GM19438 (cell line): Measurements from ENCODE around the gene CSF1.
"Not testable (repeated sequence)": the region's sequence is repeated elsewhere in the genome, so short reads cannot be mapped to it uniquely, and the experiment has no call there.

ENCODE experiments used
- ATAC-seq: cut with Tn5 transposase; IDR thresholded peaks from one replicate; pipeline ENCODE4 v1.9.1; 2021; ENCODE audit warnings: low read depth; ENCODE audit not compliant: unreplicated experiment

Gene CSF1

DNA sequence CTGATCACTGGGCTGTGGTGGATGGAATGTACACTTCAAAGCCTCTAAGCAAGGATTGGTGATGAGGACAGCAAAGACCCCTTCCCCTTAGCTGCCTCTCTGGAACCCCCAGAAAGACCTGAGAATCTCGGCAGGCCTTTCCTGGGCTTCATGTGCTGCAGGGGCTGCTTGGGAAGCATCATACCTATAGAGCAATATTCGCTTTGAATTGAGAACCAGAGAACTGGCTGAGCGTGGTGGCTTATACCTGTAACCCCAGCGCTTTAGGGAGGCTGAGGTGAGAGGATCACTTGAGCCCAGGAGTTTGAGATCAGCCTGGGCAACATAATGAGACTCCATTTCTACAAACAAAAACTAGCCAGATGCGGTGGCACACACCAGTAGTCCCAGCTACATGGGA is 22.0 kb downstream of the CSF1 start:
- ATAC-seq, result no peak

DNA sequence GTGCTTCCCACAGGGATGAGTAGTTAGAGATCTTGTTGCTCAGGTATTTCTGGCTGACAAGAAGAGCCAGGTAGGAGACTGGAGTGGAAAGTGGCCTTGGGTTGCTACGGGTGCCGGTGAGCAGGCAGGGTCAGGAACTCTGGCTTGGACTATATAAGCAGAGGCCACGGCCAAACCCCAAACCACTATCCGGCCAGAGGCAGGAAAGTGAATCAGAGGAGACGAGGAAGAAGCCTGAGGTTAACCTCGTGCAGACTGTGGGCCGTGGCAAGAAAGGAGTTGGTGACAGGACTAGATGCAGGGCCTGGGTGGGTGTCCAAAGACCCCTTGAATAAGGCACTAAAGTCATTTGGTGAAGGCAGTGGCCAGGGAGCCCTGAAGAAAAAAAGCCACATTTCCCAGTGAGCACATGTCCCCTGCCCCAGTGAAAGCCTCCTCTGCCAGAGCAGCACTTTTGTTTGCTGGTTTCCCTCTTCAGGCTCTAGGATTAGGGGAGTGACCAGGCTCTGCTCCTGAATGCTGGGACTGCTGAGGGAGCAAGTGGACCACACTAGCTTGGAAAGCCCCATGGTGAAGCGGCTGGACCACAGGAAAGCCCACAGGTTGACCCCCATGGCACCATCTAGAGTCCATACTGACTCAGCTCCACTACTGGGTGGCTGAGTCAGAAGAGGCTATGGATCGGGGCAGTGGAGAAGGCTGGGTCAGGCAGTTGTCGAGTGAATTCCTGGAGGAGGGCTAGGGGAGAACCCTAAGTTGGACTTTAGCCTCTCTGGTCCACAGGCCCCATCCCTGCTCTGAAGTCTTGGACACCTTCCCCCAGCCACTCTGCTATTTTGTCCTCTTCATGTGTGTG is 23.4 kb downstream of the CSF1 start:
- no peak for ATAC-seq

DNA sequence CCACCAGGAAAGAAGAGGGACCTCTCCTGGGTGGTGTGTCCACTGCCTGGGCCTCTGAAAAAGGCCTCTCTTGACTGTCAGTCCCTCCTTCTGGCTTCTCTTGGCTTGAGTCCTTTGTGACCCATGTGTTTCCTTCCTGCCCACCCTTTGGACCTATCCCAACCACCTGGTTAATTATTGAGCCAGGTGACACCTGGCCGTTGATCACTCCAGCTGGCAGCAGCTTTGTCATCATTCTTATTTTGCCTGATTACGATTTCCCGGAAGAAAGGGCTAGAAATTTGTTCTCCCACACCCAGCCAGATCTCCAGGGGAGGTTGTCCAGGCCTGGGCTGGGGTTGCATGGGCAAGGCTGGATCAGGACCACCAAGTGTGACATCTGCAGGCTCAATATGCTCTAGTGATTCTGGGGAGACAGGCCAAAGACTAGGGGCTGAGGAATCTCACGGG is 24.8 kb downstream of the CSF1 start:
- no peak for ATAC-seq

DNA sequence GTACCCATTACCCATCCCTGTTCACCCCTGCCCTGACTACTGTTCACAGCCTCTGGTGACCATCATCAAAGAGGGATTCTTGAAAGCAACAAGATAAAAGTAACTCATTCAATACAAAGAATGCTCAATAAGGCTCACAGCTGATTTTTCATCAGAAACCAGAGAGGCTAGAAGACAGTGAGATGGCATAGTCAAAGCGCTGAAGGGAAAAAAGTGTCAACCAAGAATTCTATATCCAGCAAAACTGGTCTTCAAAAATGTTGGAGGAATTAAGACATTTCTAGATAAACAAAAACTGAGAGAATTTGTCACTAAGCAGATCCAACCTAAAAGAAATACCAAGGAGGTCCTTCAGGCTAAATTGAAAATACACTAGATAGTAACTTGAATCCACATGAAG is 27.1 kb downstream of the CSF1 start:
- ATAC-seq, result no peak

DNA sequence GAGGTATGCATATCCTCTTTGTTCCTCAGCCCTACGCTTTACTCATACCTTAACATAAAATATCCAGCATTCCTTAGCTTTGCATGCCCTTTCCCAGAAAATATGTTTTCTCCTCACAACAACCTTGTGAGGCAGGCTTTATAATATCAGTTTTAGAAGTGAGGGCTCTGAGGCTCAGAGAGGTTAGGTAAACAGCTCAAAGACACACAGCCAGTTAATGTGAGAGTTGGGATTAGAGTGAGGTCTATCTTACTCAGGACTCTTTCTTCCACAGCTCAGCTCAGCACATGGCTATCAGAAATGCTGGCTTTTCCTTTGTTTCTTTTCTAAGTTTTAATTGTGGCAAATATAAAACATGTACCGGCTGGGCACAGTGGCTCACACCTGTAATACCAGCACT is 27.9 kb downstream of the CSF1 start:
- no peak for ATAC-seq

DNA sequence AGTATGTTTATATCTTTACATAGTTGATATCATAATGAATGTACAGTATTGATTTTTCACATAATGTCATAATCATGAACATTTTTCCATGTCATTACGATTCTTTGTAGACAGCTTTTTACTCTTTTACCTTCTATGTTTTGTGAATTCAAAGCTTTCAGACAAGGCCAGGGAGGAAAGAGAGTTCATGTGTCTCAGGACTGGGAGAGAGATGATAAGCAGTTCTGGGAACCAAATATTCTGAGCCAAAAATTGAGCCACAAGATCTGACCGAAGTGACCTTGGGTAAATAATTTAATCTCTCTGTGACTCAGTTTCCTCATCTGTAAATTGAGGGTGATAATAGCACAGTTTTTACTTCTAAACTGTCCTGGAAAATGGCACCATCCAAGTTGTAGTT is 31.8 kb downstream of the CSF1 start:
- ATAC-seq, result no peak

DNA sequence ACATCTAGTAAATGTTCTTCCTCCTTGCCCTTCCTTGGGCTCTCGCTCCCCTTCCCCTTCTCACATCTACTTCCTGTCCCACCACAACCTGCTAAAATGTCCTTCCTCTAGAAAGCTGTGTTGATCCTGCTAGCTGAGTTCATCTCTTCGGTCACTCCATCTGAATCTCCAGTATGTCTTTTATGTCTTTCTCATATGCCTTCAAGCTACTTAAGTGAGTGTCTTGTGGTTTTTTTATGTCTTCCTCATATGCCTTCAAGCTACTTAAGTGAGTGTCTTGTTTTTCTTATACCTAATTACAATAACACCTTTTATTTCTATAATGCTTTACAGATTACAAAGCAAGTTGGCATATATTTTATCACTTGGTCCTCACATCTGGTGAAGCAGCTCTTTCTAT is 33.9 kb downstream of the CSF1 start:
- ATAC-seq, result no peak

DNA sequence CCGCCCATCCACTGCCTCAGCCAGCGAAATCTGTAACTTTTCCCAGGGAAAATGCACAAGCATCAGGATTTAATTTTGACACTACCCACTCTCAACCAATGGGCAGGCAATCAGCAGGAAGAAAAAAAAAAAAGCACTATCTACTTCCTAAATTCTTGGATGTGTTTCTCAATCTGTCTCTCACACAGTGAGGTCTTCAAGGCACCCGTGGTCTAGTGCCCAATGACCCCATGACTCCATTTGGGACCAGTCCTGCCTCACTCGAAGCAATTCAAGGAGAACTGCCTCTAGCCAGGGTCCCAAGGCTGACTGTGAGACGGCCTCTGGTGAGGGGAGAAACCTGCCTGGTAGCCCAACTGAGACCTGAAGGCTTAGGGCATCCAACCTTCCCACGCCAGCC is 35.9 kb downstream of the CSF1 start:
- no peak for ATAC-seq

DNA sequence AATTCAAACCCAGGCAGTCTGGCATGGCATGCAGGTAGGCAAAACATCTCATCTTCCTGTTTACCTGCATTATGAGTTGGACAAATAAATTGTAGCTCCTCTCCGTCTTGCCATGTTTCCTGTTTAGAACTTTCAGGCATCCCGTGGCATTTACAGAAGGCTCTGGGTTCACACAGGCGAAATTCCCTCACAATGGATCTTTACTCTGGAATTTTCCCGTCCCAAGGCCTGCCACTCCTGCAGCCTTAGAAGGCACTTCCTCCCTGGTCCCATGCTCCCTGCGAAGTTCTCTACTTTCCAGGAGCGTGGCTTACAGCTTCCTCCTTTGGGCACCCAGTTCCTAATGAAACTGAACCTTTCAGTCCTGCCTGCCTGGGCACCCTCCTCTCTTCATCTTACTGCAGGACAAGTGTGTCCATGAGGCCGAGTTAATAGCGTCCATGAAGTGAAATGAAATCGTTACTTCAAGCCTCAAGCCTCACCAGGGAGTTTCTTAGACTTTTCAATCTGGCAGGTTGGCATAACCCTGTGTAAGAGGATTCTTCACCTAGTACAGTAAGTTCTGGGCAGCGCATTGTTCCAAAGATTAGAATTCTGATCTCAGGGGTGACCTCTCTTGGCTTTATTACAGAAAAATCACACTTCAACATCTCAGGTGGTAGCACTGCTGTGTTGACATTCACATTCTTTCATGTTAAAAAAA is 37.1 kb downstream of the CSF1 start:
- ATAC-seq, result no peak

DNA sequence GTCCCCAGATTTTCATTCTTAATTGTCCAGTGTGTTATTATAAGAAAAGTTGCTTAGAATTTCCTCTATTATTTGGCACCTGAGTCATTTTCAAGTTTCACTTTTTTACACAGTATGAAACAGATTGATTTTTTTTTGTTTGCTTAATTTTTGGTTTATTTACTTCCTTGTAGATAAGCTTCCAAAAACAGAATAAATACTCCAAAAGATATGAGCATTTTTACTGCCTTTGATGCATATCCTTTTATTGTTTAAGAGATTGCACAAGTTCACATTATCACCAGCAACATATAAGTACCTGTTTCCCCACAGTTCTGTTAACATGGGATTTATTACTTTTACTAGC is 37.6 kb downstream of the CSF1 start:
- ATAC-seq, result no peak

DNA sequence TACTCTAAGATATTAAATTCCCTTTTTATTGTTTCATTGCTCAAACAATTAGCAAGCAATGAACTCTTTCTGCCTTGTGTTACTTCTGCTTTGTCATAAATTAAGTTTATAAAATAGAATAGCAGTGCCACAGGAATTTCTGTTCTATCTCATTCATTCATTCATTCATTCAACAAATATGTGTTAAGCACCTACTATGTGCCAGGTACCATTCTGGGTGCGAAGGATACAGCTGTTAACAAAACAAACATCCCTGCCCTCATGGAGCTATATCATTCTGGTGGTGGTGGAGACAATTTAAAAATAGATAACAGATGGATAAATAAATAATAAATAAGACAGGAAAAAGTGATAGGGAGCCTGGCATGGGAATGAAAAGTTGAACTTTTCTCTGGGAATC is 39.4 kb downstream of the CSF1 start:
- ATAC-seq, result no peak

DNA sequence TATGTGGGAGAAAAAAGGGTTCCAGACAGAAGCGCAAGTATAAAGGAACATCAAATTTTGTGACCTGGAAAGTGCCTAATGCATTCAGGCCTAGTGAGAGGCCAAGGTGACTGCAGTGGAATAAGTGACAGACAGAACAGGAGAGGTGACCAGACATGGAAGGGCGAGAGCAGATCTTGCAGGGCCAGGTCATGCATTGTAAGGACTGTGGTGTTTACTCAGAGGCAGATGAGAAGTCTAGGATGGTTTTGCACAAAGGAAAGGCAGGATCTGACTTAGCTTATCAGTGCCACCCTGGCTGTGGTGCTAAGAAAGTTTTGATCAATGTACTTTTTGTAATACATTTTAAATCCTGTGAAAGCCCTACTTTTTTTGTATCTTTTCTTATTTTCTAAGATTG is 39.9 kb downstream of the CSF1 start:
- ATAC-seq, result no peak

DNA sequence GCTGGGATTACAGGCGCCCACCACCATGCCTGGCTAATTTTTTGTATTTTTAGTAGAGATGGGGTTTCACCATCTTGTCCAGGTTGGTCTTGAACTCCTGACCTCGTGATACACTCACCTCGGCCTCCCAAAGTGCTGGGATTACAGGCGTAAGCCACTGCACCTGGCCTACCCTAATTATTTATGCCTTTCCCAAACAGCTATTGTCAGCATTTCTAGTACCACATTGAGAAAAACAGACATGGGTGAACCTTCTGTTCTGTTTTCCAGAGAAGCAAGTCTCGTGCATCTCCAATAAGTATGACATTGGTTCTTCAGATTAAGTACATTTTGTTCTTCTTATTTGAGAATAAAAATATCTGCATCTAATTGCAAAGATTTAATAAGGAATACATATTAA is 40.9 kb downstream of the CSF1 start:
- ATAC-seq, result not testable (repeated sequence)

DNA sequence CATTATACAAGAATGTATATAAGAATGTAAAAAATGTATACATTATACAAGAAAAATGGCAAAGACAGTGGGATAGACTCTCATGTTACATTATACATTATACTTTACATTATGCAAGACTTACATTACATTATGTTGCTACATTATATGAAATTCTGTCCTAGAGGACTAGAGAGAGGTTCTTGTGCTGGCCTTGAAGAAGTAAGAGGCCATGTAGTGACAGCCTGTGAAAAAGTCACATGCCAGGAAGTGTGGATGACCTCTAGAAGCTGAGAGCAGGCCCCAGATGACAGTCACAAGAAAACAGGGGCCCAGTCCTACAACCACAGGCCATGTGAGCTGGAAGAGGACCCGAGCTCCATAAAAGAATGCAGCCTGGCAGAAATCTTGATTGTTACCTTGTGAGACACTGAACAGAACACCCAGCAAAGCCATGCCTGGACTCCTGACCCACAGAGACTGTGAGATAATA is 43.4 kb downstream of the CSF1 start:
- no peak for ATAC-seq

DNA sequence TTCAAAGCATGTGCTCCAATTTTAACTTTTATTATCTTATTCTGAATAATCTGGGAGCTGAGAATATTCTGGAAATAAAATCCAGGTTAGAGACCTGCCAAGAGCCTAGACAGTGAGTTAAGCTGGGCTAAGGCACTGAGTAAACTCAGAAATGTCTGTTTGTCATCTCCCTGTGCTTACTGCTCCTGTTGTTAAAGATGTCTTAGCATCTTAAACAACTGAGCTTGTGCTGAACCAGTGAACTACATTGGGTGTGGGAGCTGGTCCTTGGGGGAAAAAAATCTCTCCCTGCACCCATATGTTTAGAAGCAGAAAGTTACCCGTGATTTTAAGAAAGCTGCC is 49.0 kb downstream of the CSF1 start:
- ATAC-seq, result no peak

DNA sequence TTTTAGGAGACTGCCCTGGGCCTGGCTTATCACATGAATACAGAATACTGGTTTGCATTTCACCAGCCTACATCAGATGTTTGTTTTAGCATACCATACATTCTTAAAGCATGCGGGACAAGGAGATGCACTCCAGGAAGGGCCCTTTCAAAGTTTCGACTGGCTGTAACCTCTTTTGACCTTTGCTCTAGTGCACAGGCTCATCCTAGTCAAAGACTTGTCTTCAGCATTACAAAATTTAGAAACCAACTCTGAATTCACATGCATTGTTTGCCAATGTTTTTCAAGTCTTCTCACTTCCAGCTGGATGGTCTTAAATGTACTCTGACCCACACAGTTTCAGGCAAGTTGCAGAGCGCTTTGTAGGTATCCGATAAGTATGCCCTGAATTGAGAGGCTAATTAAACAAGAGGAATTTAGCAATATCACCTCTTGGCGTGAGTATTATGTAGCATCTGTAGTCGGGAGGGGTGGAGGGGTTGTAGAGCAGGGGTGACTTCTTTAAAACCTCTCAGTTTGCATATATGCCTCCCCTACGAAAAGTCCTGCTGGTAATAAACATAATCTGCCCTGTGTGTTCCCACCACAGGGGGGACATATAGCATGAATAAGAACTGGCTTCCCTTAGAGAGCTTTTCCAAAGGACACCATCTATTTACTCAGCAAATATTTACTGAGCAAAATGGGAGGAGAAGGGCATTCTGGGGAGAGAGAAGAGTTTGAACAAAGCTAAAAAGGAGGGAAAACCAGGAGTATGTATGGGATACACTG is 49.5 kb downstream of the CSF1 start:
- ATAC-seq, result no peak

DNA sequence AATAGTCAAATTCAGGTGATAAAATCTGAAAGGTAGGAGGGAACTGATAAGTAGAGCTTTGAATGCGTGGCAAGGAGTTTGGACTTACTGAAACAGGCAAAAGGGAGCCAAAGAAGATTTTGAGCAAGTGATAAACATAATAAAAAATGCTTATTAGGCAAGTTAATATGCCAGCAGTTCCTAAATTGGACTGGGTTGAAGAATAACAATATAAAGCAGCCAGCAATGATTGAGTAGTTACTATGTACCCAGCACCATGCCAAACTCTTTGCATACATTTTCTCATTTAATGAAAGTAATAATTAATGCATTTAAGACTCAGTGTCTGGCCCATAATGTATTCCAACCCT is 50.1 kb downstream of the CSF1 start:
- ATAC-seq, result no peak

DNA sequence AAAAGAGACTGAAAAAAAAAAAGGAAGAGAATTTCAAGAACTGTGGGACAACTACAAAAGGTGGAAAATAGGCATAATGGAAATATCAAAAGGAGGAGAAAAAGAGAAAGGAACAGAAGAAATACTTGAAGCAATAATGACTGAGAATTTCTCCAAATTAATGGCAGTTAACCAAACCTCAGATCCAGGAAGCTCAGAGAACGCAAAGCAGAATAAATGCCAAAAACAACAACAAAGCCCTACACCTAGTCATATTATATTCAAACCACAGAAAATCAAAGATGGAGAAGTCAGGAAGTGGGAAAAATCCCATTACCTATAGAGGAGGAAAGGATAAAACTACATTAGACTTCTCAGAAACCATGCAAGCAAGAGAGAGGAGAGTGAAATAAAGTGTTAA is 53.2 kb downstream of the CSF1 start:
- ATAC-seq, result no peak

DNA sequence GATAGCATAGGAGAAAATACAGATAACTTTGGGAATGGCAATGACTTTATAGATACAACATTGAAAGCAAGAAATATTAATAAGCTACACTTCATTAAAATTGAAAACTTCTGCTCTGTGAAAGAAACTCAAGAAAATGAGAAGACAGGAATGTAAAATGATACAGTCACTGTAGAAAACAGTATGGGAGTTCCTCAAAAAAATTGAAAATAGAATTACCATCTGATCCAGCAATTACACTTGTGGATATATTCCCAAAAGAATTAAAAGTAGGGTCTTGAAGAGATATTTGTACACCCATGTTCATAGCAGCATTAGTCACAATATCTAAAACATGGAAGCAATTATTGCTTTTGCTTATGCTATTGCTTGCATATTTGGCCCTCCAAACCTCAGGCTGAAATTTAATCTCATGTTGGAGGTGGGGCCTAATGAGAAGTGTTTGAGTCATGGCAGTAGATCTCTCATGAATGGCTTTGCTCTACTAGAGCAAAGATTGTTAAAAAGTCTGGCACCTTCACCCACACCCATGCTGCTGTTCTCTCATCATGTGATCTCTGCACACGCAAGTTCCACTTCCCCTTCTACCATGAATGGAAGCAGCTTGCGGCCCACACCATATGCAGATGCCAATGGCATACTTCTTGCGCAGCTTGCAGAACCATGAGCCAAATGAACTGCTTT is 58.6 kb downstream of the CSF1 start:
- no peak for ATAC-seq

DNA sequence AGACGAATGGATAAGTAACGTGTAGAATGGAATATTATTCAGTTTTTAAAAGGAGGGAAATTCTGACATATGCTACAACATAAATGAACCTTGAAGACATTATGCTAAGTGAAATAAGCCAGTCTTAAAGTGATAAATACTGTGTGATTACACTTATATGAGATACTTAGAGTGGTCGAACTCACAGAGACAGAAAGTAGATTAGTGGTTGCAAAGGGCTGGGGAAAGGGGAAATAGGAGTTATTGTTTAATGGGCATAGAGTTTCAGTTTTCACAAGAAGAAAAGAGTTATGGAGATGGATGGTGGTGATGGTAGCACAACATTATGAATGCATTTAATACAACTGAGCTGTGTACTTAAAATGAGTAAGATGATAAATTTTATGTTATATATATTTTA is 59.3 kb downstream of the CSF1 start:
- no peak for ATAC-seq

DNA sequence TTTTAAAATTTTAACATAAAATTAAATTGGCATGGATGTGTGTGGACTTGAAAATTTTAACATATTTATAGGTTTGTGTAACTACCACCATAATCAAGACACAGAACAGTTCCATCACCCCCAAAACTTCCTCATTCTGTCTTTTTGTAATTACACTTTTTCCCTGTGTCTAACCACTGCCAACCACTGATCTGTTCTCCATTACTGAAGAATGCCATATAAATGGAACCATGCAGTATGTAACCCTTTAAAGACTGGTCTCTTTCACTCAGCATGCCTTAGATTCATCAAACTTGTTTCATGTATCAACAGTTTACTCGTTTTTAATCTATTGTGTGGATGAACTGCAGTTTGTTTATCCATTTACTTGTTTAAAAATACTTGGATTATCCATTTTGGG is 60.9 kb downstream of the CSF1 start:
- no peak for ATAC-seq
